DND-41 (cell line): Measurements from ENCODE around the gene PTHLH.

Experiments used
- ATAC-seq: fragments of 200-7000 bp; cut with Tn5 transposase; 3 replicates; pipeline ENCODE4 v1.9.1; 2021; ENCODE audit warnings: low read depth; ENCODE audit not compliant: insufficient read depth
- DNase-seq: peaks from one replicate; pipeline ENCODE4 v3.0.0-alpha.2; 2020
- H2AFZ ChIP-seq: 2 replicates; pipeline ENCODE4 v1.6.0; 2012; ENCODE audit warnings: low read depth, low read length
- H3K27ac ChIP-seq: 2 replicates; pipeline ENCODE4 v1.5.1; 2012; ENCODE audit warnings: low read length, inconsistent platforms
- H3K27me3 ChIP-seq: fragments of 200-600 bp; sonication (generic); 2 replicates; pipeline ENCODE4 v1.6.0; 2012; ENCODE audit warnings: low read length, mild to moderate bottlenecking, inconsistent platforms; ENCODE audit not compliant: insufficient read depth, poor library complexity
- H3K36me3 ChIP-seq: 2 replicates; pipeline ENCODE4 v1.5.1; 2012; ENCODE audit warnings: low read length, inconsistent platforms; ENCODE audit not compliant: insufficient read depth
- H3K4me1 ChIP-seq: 2 replicates; pipeline ENCODE4 v1.5.1; 2012; ENCODE audit warnings: mild to moderate bottlenecking, low read length; ENCODE audit not compliant: insufficient read depth
- H3K4me2 ChIP-seq: 2 replicates; pipeline ENCODE4 v1.6.0; 2012; ENCODE audit warnings: mild to moderate bottlenecking, moderate library complexity, low read length, inconsistent platforms; ENCODE audit not compliant: insufficient read depth
- H3K4me3 ChIP-seq, 2 experiments: fragments of 200-600 bp in 1 of 2; shearing (Covaris generic) in 1 of 2; 2 replicates each; pipeline ENCODE4 v1.5.1; 2012 to 2016; ENCODE audit warnings: inconsistent platforms in 2 of 2, low read length in 2 of 2, mild to moderate bottlenecking in 2 of 2, low read depth in 1 of 2, moderate library complexity in 1 of 2
- H3K79me2 ChIP-seq: 2 replicates; pipeline ENCODE4 v1.6.0; 2012; ENCODE audit warnings: low read length, inconsistent platforms; ENCODE audit not compliant: insufficient read depth
- H3K9ac ChIP-seq: 2 replicates; pipeline ENCODE4 v1.6.0; 2012; ENCODE audit warnings: low read depth, mild to moderate bottlenecking, inconsistent platforms, low read length, moderate library complexity
- H3K9me3 ChIP-seq: 2 replicates; pipeline ENCODE4 v1.5.1; 2012; ENCODE audit warnings: low read length, moderate library complexity, mild to moderate bottlenecking, inconsistent platforms; ENCODE audit not compliant: insufficient read depth, severe bottlenecking
- H4K20me1 ChIP-seq: 2 replicates; pipeline ENCODE4 v1.6.0; 2012; ENCODE audit warnings: low read length; ENCODE audit not compliant: insufficient read depth
- CTCF ChIP-seq: IDR thresholded peaks from 2 replicates; pipeline ENCODE4 v1.5.1; 2012; ENCODE audit warnings: borderline replicate concordance, low read length, moderate library complexity, mild to moderate bottlenecking; ENCODE audit not compliant: poor library complexity, severe bottlenecking; ENCODE audit errors: extremely low read depth
- EZH2 ChIP-seq: IDR thresholded peaks from 3 replicates; pipeline ENCODE4 v1.6.1; 2012; ENCODE audit warnings: borderline replicate concordance, low read depth, mild to moderate bottlenecking, moderate library complexity, low read length, inconsistent platforms; ENCODE audit not compliant: severe bottlenecking

Gene PTHLH

GRCh38 chr12:27969624-27970400 lies 2.7 kb downstream of the PTHLH start:
- no peaks in the 10 kb centered on the region for H3K27me3 ChIP-seq
- H3K4me3 ChIP-seq = no peak overlapping the region
- DNase-seq (no peak), ATAC-seq (no peak)
- H4K20me1 ChIP-seq = no peaks in the 10 kb centered on the region
- H3K27ac ChIP-seq = no peak overlapping the region
- no peaks in the 10 kb centered on the region; the same call in 1 of the 2 replicates for H3K4me1 ChIP-seq
- H3K9me3 ChIP-seq = no peaks in the 10 kb centered on the region
- no peaks in the 10 kb centered on the region for H3K36me3 ChIP-seq
- H3K79me2 ChIP-seq = no peaks in the 10 kb centered on the region
- H3K4me2 ChIP-seq = no peak overlapping the region
- H2AFZ ChIP-seq = no peak overlapping the region
- no peak for TF ChIP-seq CTCF
- no peak for TF ChIP-seq EZH2
- H3K9ac ChIP-seq = no peak overlapping the region

- Histone ChIP-seq H3K4me2 (no peak overlapping the region), H3K79me2 (no peaks in the 10 kb centered on the region), H4K20me1 (no peaks in the 10 kb centered on the region), H2AFZ (no peak overlapping the region), H3K36me3 (no peaks in the 10 kb centered on the region), H3K4me3 (no peak overlapping the region), H3K27ac (no peak overlapping the region), H3K9ac (no peak overlapping the region), H3K27me3 (no peaks in the 10 kb centered on the region), H3K4me1 (no peaks in the 10 kb centered on the region; the same call in 1 of the 2 replicates), H3K9me3 (no peaks in the 10 kb centered on the region)
- ATAC-seq (no peak), DNase-seq (no peak)
- no peak for TF ChIP-seq EZH2
- no peak for TF ChIP-seq CTCF
Observed at GRCh38 chr12:27968972-27969623, 3.4 kb downstream of the PTHLH start.

- Histone ChIP-seq H3K27ac (no peak overlapping the region), H3K4me1 (no peaks in the 10 kb centered on the region), H3K4me3 (no peak overlapping the region), H3K27me3 (no peaks in the 10 kb centered on the region), H4K20me1 (no peaks in the 10 kb centered on the region), H3K9me3 (no peaks in the 10 kb centered on the region), H3K79me2 (no peaks in the 10 kb centered on the region), H2AFZ (no peak overlapping the region), H3K36me3 (no peaks in the 10 kb centered on the region), H3K9ac (no peak overlapping the region), H3K4me2 (no peak overlapping the region)
- TF ChIP-seq CTCF = no peak
- no peak for TF ChIP-seq EZH2
- ATAC-seq (no peak), DNase-seq (no peak)
Observed at GRCh38 chr12:27967551-27968054, 4.9 kb downstream of the PTHLH start.
